Mucosa of descending colon (tissue), 3 donors: ENCODE results near the gene PRKG1. TPM values are rescaled to one million over a fixed set of nuclear protein-coding genes. Genes with fewer than 3 reads are reported as not detected.

Experiments
- ATAC-seq: fragments of 200-7000 bp; cut with Tn5 transposase; one replicate; pipeline ENCODE4 v1.9.1; 2020; ENCODE audit warnings: mild to moderate bottlenecking, moderate library complexity
- DNase-seq, 3 donors: peaks; one replicate each; pipeline ENCODE4 v3.0.0-alpha.2; 2020
- H3K36me3 ChIP-seq: fragments of 200-600 bp; one replicate; pipeline ENCODE4 v1.8.0; 2021; ENCODE audit warnings: low read depth, mild to moderate bottlenecking
- H3K4me1 ChIP-seq: fragments of 200-600 bp; one replicate; pipeline ENCODE4 v1.8.0; 2021; ENCODE audit warnings: low read depth, mild to moderate bottlenecking
- H3K4me3 ChIP-seq: fragments of 200-600 bp; one replicate; pipeline ENCODE4 v1.8.0; 2021; ENCODE audit warnings: mild to moderate bottlenecking
- H3K9me3 ChIP-seq: fragments of 200-600 bp; one replicate; pipeline ENCODE4 v1.8.0; 2021; ENCODE audit warnings: mild to moderate bottlenecking
- intact Hi-C, 2 donors: fragments of 100-400 bp; cut with DNase I in 1 of 2; cut with micrococcal nuclease in 1 of 2; formaldehyde crosslinking; loops; one replicate each; pipeline versions ENCODE4 v1.11.0 to v1.11.1; 2022; cut with DNase I, micrococcal nuclease
- total RNA-seq, 3 donors: library from RNA; stranded (reverse); fragmentation: NEBNext Ultra II Directional in 2 of 3; extraction: Animal tissue kit (Norgen Biotek cat#: 25700) in 2 of 3; gene quantifications; one replicate each; pipeline versions ENCODE4 v1.2.1 to v1.2.4, GENCODE V29; 2021 to 2023
- TF ChIP-seq, protein P1 (sequence below): fragments of 200-600 bp; IDR thresholded peaks from one replicate; pipeline ENCODE4 v1.8.0; 2022; ENCODE audit warnings: antibody characterized with exemption, mild to moderate bottlenecking
- donor health status: DM: no; HTN: no; CAD: no; lungs with moderate emphysema.
- donor health status: DM: no; HTN: no; CAD: no.
- donor health status: DM: no; HTN: yes; CAD: no.

The PRKG1 gene
- total RNA-seq, 3 donors from 2014 or later: 17.1 to 55.6 (median 21.1) TPM

DNA sequence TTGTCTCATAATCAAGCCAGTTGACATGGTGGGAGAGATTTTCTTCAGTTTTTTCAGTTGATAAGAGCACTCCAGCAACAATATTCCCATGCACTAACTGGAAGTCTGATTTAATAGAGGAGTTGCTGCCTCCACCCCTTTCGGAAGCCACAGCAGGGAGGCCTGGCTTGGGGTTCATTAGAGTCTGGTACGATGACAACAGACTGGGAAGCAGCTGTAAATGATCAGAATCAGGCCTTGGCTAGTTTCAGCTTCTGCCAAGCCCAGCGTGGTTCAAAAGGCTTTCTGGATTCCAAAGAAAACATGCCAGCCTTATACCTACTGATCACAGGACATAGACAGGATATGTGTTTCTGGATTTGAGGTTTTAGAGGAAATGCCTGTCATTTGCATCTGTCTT, 351.1 kb downstream of the PRKG1 start:
- no peak overlapping the region for H3K4me3 ChIP-seq
- intact Hi-C loops: loop anchor here in 1 of 2 donors (10.0 kb wide), 1 partner anchor 351 kb away; the partner anchor contains the start of gene PRKG1
- ATAC-seq (no peak), DNase-seq (no peak)
- TF ChIP-seq, protein P1, sequence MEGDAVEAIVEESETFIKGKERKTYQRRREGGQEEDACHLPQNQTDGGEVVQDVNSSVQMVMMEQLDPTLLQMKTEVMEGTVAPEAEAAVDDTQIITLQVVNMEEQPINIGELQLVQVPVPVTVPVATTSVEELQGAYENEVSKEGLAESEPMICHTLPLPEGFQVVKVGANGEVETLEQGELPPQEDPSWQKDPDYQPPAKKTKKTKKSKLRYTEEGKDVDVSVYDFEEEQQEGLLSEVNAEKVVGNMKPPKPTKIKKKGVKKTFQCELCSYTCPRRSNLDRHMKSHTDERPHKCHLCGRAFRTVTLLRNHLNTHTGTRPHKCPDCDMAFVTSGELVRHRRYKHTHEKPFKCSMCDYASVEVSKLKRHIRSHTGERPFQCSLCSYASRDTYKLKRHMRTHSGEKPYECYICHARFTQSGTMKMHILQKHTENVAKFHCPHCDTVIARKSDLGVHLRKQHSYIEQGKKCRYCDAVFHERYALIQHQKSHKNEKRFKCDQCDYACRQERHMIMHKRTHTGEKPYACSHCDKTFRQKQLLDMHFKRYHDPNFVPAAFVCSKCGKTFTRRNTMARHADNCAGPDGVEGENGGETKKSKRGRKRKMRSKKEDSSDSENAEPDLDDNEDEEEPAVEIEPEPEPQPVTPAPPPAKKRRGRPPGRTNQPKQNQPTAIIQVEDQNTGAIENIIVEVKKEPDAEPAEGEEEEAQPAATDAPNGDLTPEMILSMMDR: no peak
- no peaks in the 10 kb centered on the region for H3K9me3 ChIP-seq
- H3K4me1 ChIP-seq: peaks cover 6% of the 10 kb centered on the region
- no peaks in the 10 kb centered on the region for H3K36me3 ChIP-seq

DNA sequence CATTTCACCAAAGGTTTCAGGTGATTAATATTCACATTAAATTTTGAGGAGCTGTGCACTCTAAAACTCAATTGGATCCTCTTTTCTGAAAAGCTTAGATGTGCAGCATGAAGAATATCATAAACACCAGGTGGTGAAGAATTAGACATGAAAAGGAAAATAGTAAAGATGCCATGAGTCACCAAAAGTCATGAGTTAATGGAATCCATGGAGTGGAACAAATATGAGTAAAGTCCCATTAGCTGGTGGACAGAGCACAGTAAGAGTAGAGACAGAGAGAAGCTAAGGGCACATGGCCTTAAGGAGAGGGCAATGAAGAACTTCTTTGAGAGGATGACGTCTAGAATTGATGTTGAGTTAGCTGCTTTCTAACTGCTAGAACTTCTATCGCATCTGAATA, 353.5 kb downstream of the PRKG1 start:
- H3K4me1 ChIP-seq: no peaks in the 10 kb centered on the region
- no peaks in the 10 kb centered on the region for H3K36me3 ChIP-seq
- DNase-seq (no peak), ATAC-seq (no peak)
- no peaks in the 10 kb centered on the region for H3K9me3 ChIP-seq
- TF ChIP-seq, protein P1: no peak
- intact Hi-C loops: loop anchor here in 1 of 2 donors (10.0 kb wide), 1 partner anchor 353 kb away; the partner anchor contains the start of gene PRKG1
- H3K4me3 ChIP-seq: no peak overlapping the region

DNA sequence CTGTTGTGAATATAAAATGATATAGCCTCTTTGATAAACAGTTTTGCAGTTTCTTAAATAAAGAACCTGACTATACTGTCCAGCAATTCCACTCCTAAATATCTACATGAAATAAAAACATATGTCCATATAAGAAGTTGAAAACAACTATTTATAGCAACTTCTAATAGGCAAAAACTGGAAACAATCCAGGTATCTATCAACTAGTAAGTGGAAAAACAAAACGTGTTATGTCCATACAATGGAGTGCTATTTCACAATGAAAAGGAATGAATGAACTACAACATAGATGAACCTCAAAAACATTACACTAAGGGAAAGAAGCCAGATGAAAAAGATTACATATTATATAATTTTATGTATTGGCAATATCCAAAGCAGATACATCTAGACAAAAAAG, 356.2 kb downstream of the PRKG1 start:
- intact Hi-C loops: no loop called here
- no peak overlapping the region for H3K4me3 ChIP-seq
- no peak for ATAC-seq
- TF ChIP-seq, protein P1: no peak
- H3K9me3 ChIP-seq: no peaks in the 10 kb centered on the region
- no peak for DNase-seq
- no peaks in the 10 kb centered on the region for H3K4me1 ChIP-seq
- no peaks in the 10 kb centered on the region for H3K36me3 ChIP-seq

DNA sequence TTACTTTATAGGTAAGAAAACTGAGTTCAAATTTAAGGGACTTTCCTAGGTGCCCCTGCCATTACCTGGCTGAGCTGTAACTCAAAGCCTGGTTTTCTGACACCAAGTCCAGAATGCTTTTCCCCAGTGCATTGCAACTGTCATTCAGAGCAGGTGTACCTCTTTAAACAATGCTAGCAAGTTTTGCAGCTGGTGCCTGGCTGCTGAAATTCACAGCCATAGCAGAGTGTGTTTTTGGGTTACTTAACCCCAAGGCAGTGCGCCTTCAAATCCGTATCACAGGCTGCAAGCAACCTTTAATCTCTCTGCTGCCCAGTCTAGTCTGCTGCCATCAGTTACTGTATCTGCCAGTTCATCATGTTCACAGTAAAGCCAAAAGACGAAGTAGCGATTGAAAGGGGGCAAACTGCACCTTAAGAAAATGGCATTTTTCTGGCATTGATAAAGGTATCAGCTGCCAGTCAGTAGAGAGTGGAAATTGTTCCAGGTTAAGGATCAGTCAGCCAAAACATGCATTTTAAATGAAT, 359.7 kb downstream of the PRKG1 start:
- TF ChIP-seq, protein P1: no peak
- Histone ChIP-seq H3K36me3 (no peaks in the 10 kb centered on the region), H3K9me3 (no peaks in the 10 kb centered on the region), H3K4me1 (no peaks in the 10 kb centered on the region), H3K4me3 (no peak overlapping the region)
- intact Hi-C loops: no loop called here
- no peak for ATAC-seq
- DNase-seq: no peak

DNA sequence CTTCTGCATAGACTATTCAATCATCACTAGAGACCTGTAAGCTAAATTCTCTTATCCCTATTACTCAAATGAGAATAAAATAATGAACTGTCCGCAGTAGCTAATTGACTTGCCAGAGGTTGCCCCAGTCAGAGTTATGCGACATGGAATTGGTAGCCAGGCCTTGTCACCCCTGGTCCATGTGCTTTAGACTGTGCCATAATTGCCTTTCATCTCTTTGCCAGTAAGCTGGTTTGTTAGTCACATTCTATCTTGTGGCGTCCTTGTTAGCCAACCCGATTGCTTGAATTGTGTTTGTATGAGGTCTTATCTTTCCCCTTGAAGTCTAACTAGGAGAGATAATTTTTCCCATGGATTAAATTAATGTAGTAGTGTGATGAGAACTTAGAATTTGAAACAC, 362.5 kb downstream of the PRKG1 start:
- H3K4me3 ChIP-seq: no peak overlapping the region
- ATAC-seq (no peak), DNase-seq (no peak)
- no peaks in the 10 kb centered on the region for H3K36me3 ChIP-seq
- H3K4me1 ChIP-seq: no peaks in the 10 kb centered on the region
- intact Hi-C loops: no loop called here
- H3K9me3 ChIP-seq: no peaks in the 10 kb centered on the region
- TF ChIP-seq, protein P1: no peak

DNA sequence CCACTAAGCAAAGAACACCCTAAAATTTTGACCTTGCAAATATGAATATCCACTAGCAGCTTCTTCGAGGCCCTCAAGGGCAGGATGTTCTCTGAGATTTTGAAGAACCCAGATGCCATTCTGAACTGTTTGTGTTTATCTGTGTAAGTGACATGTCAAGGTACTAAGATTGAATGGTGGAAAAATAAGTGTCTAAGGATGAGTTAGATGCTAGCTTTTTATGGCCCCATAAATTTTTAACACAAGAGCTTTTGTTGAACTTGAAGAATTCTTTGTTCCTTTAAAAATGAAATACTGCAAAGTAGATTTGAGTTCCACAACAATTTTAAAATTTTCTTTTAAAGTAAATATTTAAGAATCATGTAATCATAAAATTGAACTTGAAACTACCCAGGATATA, 365.4 kb downstream of the PRKG1 start:
- no peaks in the 10 kb centered on the region for H3K9me3 ChIP-seq
- no peaks in the 10 kb centered on the region for H3K4me1 ChIP-seq
- no peaks in the 10 kb centered on the region for H3K36me3 ChIP-seq
- intact Hi-C loops: no loop called here
- no peak for ATAC-seq
- TF ChIP-seq, protein P1: no peak
- no peak overlapping the region for H3K4me3 ChIP-seq
- no peak for DNase-seq
